HepG2 (cell line): Measurements from ENCODE around the gene PLB1. TPM values are rescaled to one million over a fixed set of nuclear protein-coding genes. Genes with fewer than 3 reads are reported as not detected.

Experiments used
- ATAC-seq: fragments of 200-7000 bp; cut with Tn5 transposase; 3 replicates; pipeline ENCODE4 v1.9.1; 2020; ENCODE audit warnings: mild to moderate bottlenecking, moderate library complexity
- BruUV-seq: library from RNA; stranded (reverse); fragments of 400-500 nt; replicated peaks from 2 replicates; lab custom pipeline; 2021; lab: Mats Ljungman, UMichigan
- CTCF ChIA-PET: fragments of 300-600 bp; formaldehyde crosslinking; extraction: SDS; loops from one replicate; lab custom pipeline; 2021; ENCODE audit warnings: low total read pairs, inconsistent platforms, low intra/inter-chr PET ratio; lab: Yijun Ruan, JAX
- POLR2A ChIA-PET: fragments of 350-600 bp; sonication (Branson Sonifier 250); formaldehyde crosslinking; loops from one replicate; lab custom pipeline; 2020; ENCODE audit warnings: antibody characterized with exemption, inconsistent platforms; lab: Yijun Ruan, JAX
- DNase-seq: peaks from one replicate; pipeline ENCODE4 v3.0.0-alpha.2; 2015; ENCODE audit warnings: low spot score
- FAIRE-seq: peaks from 3 replicates; lab custom pipeline; 2011; peaks lifted over from hg19 to GRCh38; lab: Jason Lieb, UNC
- H2AFZ ChIP-seq: one replicate; pipeline ENCODE4 v1.6.1; 2011; ENCODE audit warnings: low read length, inconsistent platforms
- H3K27ac ChIP-seq: fragments of 300-600 bp; 3 replicates; pipeline ENCODE4 v1.8.0; 2011; ENCODE audit warnings: mixed run types, mild to moderate bottlenecking, mixed read lengths, low read length, inconsistent platforms; ENCODE audit not compliant: insufficient read depth; ENCODE audit errors: extremely low read length
- H3K27me3 ChIP-seq, 2 experiments: fragments of 200-600 bp in 1 of 2; 2 replicates in 1 of 2; 3 replicates in 1 of 2; pipeline versions ENCODE4 v1.6.0 to v1.8.0; 2011; ENCODE audit warnings: low read length in 2 of 2, mild to moderate bottlenecking in 2 of 2, moderate library complexity in 2 of 2, inconsistent platforms in 1 of 2; ENCODE audit not compliant: insufficient read depth in 2 of 2, control insufficient read depth in 1 of 2
- H3K36me3 ChIP-seq, 2 experiments: fragments of 200-600 bp in 1 of 2; replicated peaks in 1 of 2; 2 replicates in 1 of 2; 3 replicates in 1 of 2; pipeline versions ENCODE4 v1.5.1 to v1.8.0; 2011; ENCODE audit warnings: low read length in 2 of 2, inconsistent platforms in 1 of 2; ENCODE audit not compliant: insufficient read depth in 2 of 2, control insufficient read depth in 1 of 2
- H3K4me1 ChIP-seq: 2 replicates; pipeline ENCODE4 v1.5.1; 2012; ENCODE audit warnings: low read length, inconsistent platforms; ENCODE audit not compliant: insufficient read depth
- H3K4me2 ChIP-seq: 2 replicates; pipeline ENCODE4 v1.6.0; 2011; ENCODE audit warnings: low read depth, low read length, inconsistent platforms
- H3K4me3 ChIP-seq, 3 experiments: fragments of 200-600 bp in 1 of 3; sonication (generic), shearing (Covaris generic) in 1 of 3; replicated peaks in 1 of 3; 2 replicates each; pipeline ENCODE4 v1.5.1; 2011 to 2016; ENCODE audit warnings: low read length in 3 of 3, inconsistent platforms in 2 of 3, low read depth in 2 of 3, mild to moderate bottlenecking in 2 of 3, control low read depth in 1 of 3, mixed read lengths in 1 of 3; ENCODE audit not compliant: insufficient read depth in 1 of 3
- H3K79me2 ChIP-seq: one replicate; pipeline ENCODE4 v1.6.1; 2011; ENCODE audit warnings: low read length, inconsistent platforms; ENCODE audit not compliant: insufficient read depth
- H3K9ac ChIP-seq: 2 replicates; pipeline ENCODE4 v1.6.0; 2011; ENCODE audit warnings: mild to moderate bottlenecking, low read depth, low read length, inconsistent platforms; ENCODE audit not compliant: insufficient read depth
- H3K9me3 ChIP-seq: 2 replicates; pipeline ENCODE4 v1.5.1; 2012; ENCODE audit warnings: mild to moderate bottlenecking, low read length
- H4K20me1 ChIP-seq: 2 replicates; pipeline ENCODE4 v1.6.0; 2011; ENCODE audit warnings: inconsistent platforms, mild to moderate bottlenecking, low read length, moderate library complexity; ENCODE audit not compliant: insufficient read depth
- BCLAF1 ChIP-seq: fragments of 450-650 bp; IDR thresholded peaks from 2 replicates; pipeline ENCODE4 v1.6.1; 2017; ENCODE audit warnings: mild to moderate bottlenecking
- KDM6A ChIP-seq: IDR thresholded peaks from 2 replicates; pipeline ENCODE4 v1.6.1; 2016; ENCODE audit warnings: low read depth
- NBN ChIP-seq: fragments of 450-650 bp; conservative IDR thresholded peaks from 2 replicates; pipeline ENCODE4 v1.6.1; 2017
- NFATC3 ChIP-seq: sonication (generic); formaldehyde crosslinking; IDR thresholded peaks from 2 replicates; pipeline ENCODE4 v1.5.1; 2020; ENCODE audit warnings: mild to moderate bottlenecking, missing genetic modification reagents
- SIX4 ChIP-seq: sonication (generic); formaldehyde crosslinking; IDR thresholded peaks from 2 replicates; pipeline ENCODE4 v1.4.0; 2020; ENCODE audit warnings: missing genetic modification reagents
- TFDP1 ChIP-seq: IDR thresholded peaks from 2 replicates; pipeline ENCODE4 v1.6.1; 2016; ENCODE audit warnings: missing compliant biosample characterization, missing genetic modification reagents, borderline replicate concordance
- THAP9 ChIP-seq: sonication (generic); formaldehyde crosslinking; IDR thresholded peaks from 2 replicates; pipeline ENCODE4; 2020; ENCODE audit warnings: missing genetic modification reagents, mild to moderate bottlenecking, borderline replicate concordance
- ZNF558 ChIP-seq: sonication (generic); formaldehyde crosslinking; IDR thresholded peaks from 2 replicates; pipeline ENCODE4 v1.9.0; 2022; ENCODE audit warnings: mild to moderate bottlenecking, missing genetic modification reagents, borderline replicate concordance
- ZNF580 ChIP-seq: IDR thresholded peaks from 2 replicates; pipeline ENCODE4 v1.6.1; 2016; ENCODE audit warnings: low read depth, borderline replicate concordance
- ZXDC ChIP-seq: sonication (generic); formaldehyde crosslinking; IDR thresholded peaks from 2 replicates; pipeline ENCODE4 v1.5.0; 2020; ENCODE audit warnings: mild to moderate bottlenecking, missing genetic modification reagents
- WGBS: methylation state at CpG from one replicate; pipeline ENCODE4 v1.1.6; 2017; ENCODE audit warnings: low lambda C conversion rate; 5-methylcytosine and 5-hydroxymethylcytosine counted together
- in situ Hi-C: cut with HindIII; loops from 2 replicates; pipeline ENCODE4 v1.10.0; 2017; ENCODE audit warnings: low pct_unique_long_range_greater_than_20kb; ENCODE audit not compliant: extremely low pct_ligation_motif_present
- intact Hi-C: fragments of 100-400 bp; cut with micrococcal nuclease; formaldehyde crosslinking; loops from one replicate; pipeline ENCODE4 v1.10.0; 2022; ENCODE audit not compliant: unreplicated experiment
- polyA plus RNA-seq, 8 experiments: library from polyadenylated mRNA; depleted of rRNA in 3 of 8; stranded (reverse) in 7 of 8; unstranded in 1 of 8; fragments of >200 nt; fragmentation: Illumina TruSeq in 4 of 8; extraction: Trizol in 4 of 8; gene quantifications; 2 replicates each; pipeline versions ENCODE4 v1.2.1 to v1.2.3, GENCODE V29; 2011 to 2016; ENCODE audit warnings: low read depth in 4 of 8, missing spikeins in 1 of 8, mixed read lengths in 1 of 8; ENCODE audit not compliant: insufficient read depth in 1 of 8
- total RNA-seq, 5 experiments: library from RNA; depleted of rRNA; stranded (reverse); fragments of >200 nt; fragmentation: Illumina TruSeq; extraction: Trizol; gene quantifications; 2 replicates each; pipeline ENCODE4 v1.2.3, GENCODE V29; 2016; ENCODE audit warnings: low read depth in 1 of 5

The PLB1 gene
- total and polyA plus RNA-seq, 2 of the 13 experiments (the other 11 are each of a cell fraction or from before 2014, with no cell fraction given) = 0.20 to 1.8 TPM

- intact Hi-C loops (no loop called here), in situ Hi-C loops (no loop called here)
- no peaks in the 10 kb centered on the region for H4K20me1 ChIP-seq
- POLR2A ChIA-PET = no interaction called here
- peaks cover 3 to 23% of the 10 kb centered on the region in 2 experiments; a peak in 3 of 5 replicates for H3K27me3 ChIP-seq
- no TSS peak for BruUV-seq
- 12% methylated on average over 4 of the region's 4 CpGs for WGBS
- H3K79me2 ChIP-seq = no peaks in the 10 kb centered on the region
- no peak overlapping the region for H2AFZ ChIP-seq
- no peak overlapping the region for H3K27ac ChIP-seq
- DNase-seq (no peak), FAIRE-seq (no peak), ATAC-seq (no peak)
- no peaks in the 10 kb centered on the region for H3K36me3 ChIP-seq
- H3K9ac ChIP-seq = no peak overlapping the region
- no peak overlapping the region for H3K4me3 ChIP-seq
- H3K4me1 ChIP-seq = no peaks in the 10 kb centered on the region
- CTCF ChIA-PET = no interaction called here
- no peaks in the 10 kb centered on the region for H3K9me3 ChIP-seq
- no peak overlapping the region for H3K4me2 ChIP-seq
- TF ChIP-seq SIX4 (CRISPR knock-in tag) (no peak), KDM6A (CRISPR knock-in tag) (no peak), ZNF558 (CRISPR knock-in tag) (no peak), BCLAF1 (no peak), ZXDC (no peak), NFATC3 (CRISPR knock-in tag) (no peak), ZNF580 (CRISPR knock-in tag) (no peak), THAP9 (CRISPR knock-in tag) (no peak), TFDP1 (no peak), NBN (no peak)
Observed at GRCh38 chr2:28486526-28486925, 9.3 kb upstream of the PLB1 start.
